ENCODE results near the gene PTPRZ1. TPM values are rescaled to one million over a fixed set of nuclear protein-coding genes. Genes with fewer than 3 reads are reported as not detected.

Gene PTPRZ1
- total and polyA plus RNA-seq, 7 donors = 0.01 to 0.30 (median 0.08) TPM; not detected in 4

GRCh38 chr7:122027058-122027457 is 154.1 kb downstream of the PTPRZ1 start:
- TF ChIP-seq CTCF (IDR thresholded peaks at IDR 0.05) = no peak
- ATAC-seq = no peak
- Histone ChIP-seq H3K36me3 (ENCODE audit: insufficient read depth in 1 of 2, low read depth in 1 of 2) (no peaks in the 10 kb centered on the region), H3K27ac (no peak overlapping the region), H3K4me3 (no peak overlapping the region), H3K9me3 (no peaks in the 10 kb centered on the region), H3K27me3 (ENCODE audit: insufficient read depth in 3 of 3, low read length in 2 of 3) (no peaks in the 10 kb centered on the region), H3K4me1 (no peaks in the 10 kb centered on the region)
- 89 to 98% (median 94%) methylated on average over 2 of the region's 2 CpGs for WGBS, 3 donors
- DNase-seq = no peak
- intact Hi-C loops (cut with DNase I) = no loop called here

- intact Hi-C loops (cut with DNase I) = no loop called here
- H3K4me3 ChIP-seq = no peak overlapping the region
- DNase-seq = no peak
Observed at GRCh38 chr7:122033641-122034040, 160.7 kb downstream of the PTPRZ1 start.

GRCh38 chr7:122035876-122036275 is 162.9 kb downstream of the PTPRZ1 start:
- DNase-seq (no peak), ATAC-seq (no peak)
- no peak for TF ChIP-seq CTCF (IDR thresholded peaks at IDR 0.05)
- 85 to 96% (median 88%) methylated on average over 1 of the region's 1 CpG for WGBS, 3 donors
- Histone ChIP-seq H3K36me3 (ENCODE audit: insufficient read depth in 1 of 2, low read depth in 1 of 2) (no peaks in the 10 kb centered on the region), H3K4me1 (no peaks in the 10 kb centered on the region), H3K4me3 (no peak overlapping the region), H3K27me3 (ENCODE audit: insufficient read depth in 3 of 3, low read length in 2 of 3) (peaks cover 0 to 2% (median 0%) of the 10 kb centered on the region in 3 donors), H3K9me3 (no peaks in the 10 kb centered on the region), H3K27ac (no peak overlapping the region)
- intact Hi-C loops (cut with DNase I) = no loop called here

More at GRCh38 chr7:122033641-122034040, 160.7 kb downstream of the PTPRZ1 start:
- no peaks in the 10 kb centered on the region for H3K36me3 ChIP-seq (ENCODE audit: insufficient read depth in 1 of 2, low read depth in 1 of 2)
- ATAC-seq = no peak
- no peak overlapping the region for H3K27ac ChIP-seq
- H3K27me3 ChIP-seq (ENCODE audit: insufficient read depth in 3 of 3, low read length in 2 of 3) = peaks cover 0 to 2% (median 0%) of the 10 kb centered on the region in 3 donors
- 71 to 80% (median 76%) methylated on average over 1 of the region's 1 CpG for WGBS, 3 donors
- no peaks in the 10 kb centered on the region for H3K4me1 ChIP-seq
- H3K9me3 ChIP-seq = no peaks in the 10 kb centered on the region
- no peak for TF ChIP-seq CTCF (IDR thresholded peaks at IDR 0.05)

- Histone ChIP-seq H3K9me3 (no peaks in the 10 kb centered on the region), H3K4me3 (no peak overlapping the region), H3K27me3 (ENCODE audit: insufficient read depth in 3 of 3, low read length in 2 of 3) (no peaks in the 10 kb centered on the region), H3K36me3 (ENCODE audit: insufficient read depth in 1 of 2, low read depth in 1 of 2) (no peaks in the 10 kb centered on the region), H3K27ac (no peak overlapping the region), H3K4me1 (no peaks in the 10 kb centered on the region)
- no peak for TF ChIP-seq CTCF (IDR thresholded peaks at IDR 0.05)
- DNase-seq = no peak
- WGBS, 3 donors = 33 to 47% (median 44%) methylated on average over 3 of the region's 3 CpGs
- intact Hi-C loops (cut with DNase I) = no loop called here
- ATAC-seq = no peak
Observed at GRCh38 chr7:122038134-122038533, 165.2 kb downstream of the PTPRZ1 start.

GRCh38 chr7:122038904-122039303 is 165.9 kb downstream of the PTPRZ1 start:
- Histone ChIP-seq H3K4me3 (no peak overlapping the region), H3K27ac (no peak overlapping the region), H3K9me3 (no peaks in the 10 kb centered on the region), H3K27me3 (ENCODE audit: insufficient read depth in 3 of 3, low read length in 2 of 3) (no peaks in the 10 kb centered on the region), H3K4me1 (no peaks in the 10 kb centered on the region), H3K36me3 (ENCODE audit: insufficient read depth in 1 of 2, low read depth in 1 of 2) (no peaks in the 10 kb centered on the region)
- ATAC-seq (no peak), DNase-seq (no peak)
- no peak for TF ChIP-seq CTCF (IDR thresholded peaks at IDR 0.05)
- intact Hi-C loops (cut with DNase I) = no loop called here
- WGBS, 3 donors = 26 to 40% (median 29%) methylated on average over 3 of the region's 3 CpGs
